Effector CD8-positive, alpha-beta T cell (primary cell): ENCODE results near the gene HNMT.
"Not testable (repeated sequence)": the region's sequence is repeated elsewhere in the genome, so short reads cannot be mapped to it uniquely, and the experiment has no call there.

Experiments
- DNase-seq: peaks from one replicate; lab custom pipeline; 2025; lab: John Stamatoyannopoulos, UW

HNMT gene

DNA sequence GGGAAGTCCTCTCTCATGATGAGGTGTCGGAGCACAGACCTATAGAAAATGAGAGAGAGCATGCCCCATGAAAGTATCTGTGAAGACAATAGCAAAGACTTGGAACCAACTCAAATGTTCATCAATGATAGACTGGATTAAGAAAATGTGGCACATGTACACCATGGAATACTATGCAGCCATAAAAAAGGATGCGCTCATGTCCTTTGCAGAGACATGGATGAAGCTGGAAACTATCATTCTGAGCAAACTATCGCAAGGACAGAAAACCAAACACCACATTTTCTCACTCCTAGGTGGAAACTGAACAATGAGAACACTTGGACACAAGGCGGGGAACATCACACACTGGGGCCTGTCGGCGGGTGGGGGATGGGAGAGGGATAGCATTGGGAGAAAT is 79.3 kb downstream of the HNMT start:
- DNase-seq: not testable (repeated sequence)

DNA sequence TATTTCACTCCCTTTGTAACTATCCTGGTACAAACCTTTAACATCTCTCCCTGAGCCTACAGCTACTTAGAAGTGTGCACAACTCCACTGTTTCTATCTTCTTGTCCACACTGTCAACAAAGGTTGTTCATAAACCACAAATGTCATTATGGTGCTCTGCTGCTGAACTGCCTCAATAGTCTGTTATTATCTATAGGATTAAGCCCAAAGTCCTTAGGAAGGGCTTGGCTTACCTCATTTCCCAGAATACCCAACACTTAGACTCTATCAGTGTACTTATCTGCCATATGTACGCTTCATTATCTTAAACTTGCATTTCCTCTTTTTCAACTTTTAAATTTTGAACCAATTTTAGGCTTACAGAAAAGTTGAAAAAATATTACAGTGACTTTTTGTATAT is 94.2 kb downstream of the HNMT start:
- DNase-seq: no peak

DNA sequence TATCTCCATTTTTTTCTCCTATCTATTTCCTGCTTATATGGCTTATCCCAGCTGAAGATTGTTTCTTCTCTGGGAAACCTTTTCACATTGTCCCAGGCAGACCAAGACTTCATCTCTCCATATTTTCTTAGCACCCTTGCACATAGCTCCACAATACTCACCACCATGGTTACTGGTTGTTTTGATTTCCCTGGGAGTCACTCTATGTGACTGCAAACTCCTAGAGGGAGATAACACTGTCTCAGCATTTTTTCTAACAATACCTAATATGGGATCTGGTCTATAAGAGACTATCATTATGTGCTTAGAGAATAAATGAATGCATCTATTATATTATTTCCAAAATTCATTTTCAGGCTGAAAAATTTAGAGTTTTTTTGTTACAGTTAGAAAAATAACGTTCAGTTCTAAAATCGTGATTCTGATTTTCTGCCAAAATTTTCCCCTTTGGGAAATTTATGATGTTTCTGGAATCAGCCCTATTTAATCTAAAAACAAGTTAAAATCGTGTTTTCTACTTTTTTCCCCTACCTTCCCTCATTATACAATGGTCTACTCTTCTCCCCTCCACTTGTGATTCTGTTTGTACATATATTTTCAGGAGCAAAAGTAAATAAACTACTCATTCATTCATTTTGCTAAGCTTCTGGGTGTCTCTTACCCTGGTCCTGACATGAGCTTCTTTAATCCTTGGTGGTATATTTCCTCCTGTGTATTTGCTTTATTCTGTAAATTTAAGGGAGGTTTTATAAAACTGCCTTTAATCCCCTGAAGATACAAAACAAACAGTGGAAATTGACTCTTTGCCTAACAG is 95.4 kb downstream of the HNMT start:
- no peak for DNase-seq

GRCh38 chr2:138060301-138060635 is 96.0 kb downstream of the HNMT start:
- DNase-seq: no peak

DNA sequence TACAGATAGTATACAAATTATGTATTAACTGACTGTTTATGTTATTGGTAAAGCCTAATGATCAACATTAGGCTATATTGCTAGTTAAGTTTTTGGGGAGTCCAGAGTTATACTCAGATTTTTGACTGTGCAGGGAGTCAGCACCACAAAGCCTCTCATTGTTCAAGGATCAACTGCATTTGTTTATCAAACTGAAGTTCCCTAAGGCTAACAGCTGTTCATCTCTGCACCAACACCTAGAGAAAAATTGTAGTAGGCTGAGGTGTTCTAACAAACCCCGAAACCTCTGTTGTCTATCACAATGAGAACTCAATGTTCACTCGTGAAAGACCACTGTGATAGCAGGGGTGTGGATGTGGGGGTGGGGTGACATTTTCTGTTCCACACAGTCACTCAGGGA is 97.7 kb downstream of the HNMT start:
- no peak for DNase-seq

DNA sequence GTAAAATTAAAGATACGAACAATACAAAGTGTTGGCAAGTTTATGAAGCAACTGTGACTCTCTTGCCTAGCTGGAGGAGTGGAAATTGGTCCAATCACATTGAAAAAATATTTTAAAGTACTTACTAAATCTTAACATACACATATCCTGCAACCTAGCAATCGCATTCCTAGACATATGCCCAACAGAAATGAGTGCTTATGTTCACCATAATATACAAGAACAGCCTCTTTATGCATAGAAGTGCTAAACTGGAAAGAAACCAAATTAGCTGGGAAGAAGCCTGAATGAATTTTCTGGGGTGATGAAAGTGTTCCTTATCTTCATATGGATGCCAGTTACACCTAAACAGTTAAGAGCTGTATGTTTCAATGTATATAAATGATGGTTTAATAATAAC is 98.9 kb downstream of the HNMT start:
- DNase-seq: no peak
